Kidney (tissue), 14 donors: Measurements from ENCODE around the gene MRGPRD. TPM values are rescaled to one million over a fixed set of nuclear protein-coding genes. Genes with fewer than 3 reads are reported as not detected.
A peak's percentile ranks its signal among the peaks of the same experiment; 100 is the strongest.

Experiments used
- DNase-seq, 5 donors: peaks; one replicate each; pipeline ENCODE4 v3.0.0-alpha.2; 2013 to 2020
- FAIRE-seq: peaks from 2 replicates; lab custom pipeline; 2012; peaks lifted over from hg19 to GRCh38; lab: Jason Lieb, UNC
- H3K27ac ChIP-seq, 2 donors: one replicate each; pipeline ENCODE4 v1.7.0; 2013; ENCODE audit warnings: low read depth in 2 of 2, low read length in 2 of 2, inconsistent platforms in 1 of 2
- H3K27me3 ChIP-seq: one replicate; pipeline ENCODE4 v1.7.1; 2013; ENCODE audit warnings: low read length, inconsistent platforms; ENCODE audit not compliant: control insufficient read depth, insufficient read depth
- H3K36me3 ChIP-seq, 3 donors: one replicate each; pipeline versions ENCODE4 v1.7.0 to v1.7.1; 2013; ENCODE audit warnings: low read length in 3 of 3, control low read depth in 1 of 3, inconsistent platforms in 1 of 3; ENCODE audit not compliant: insufficient read depth in 3 of 3, control insufficient read depth in 2 of 3
- H3K4me1 ChIP-seq, 3 donors: one replicate each; pipeline versions ENCODE4 v1.7.0 to v1.7.1; 2013; ENCODE audit warnings: low read length in 3 of 3, inconsistent platforms in 1 of 3, low read depth in 1 of 3; ENCODE audit not compliant: control insufficient read depth in 2 of 3, insufficient read depth in 2 of 3
- H3K4me3 ChIP-seq, 3 donors: one replicate each; pipeline versions ENCODE4 v1.7.0 to v1.8.1; 2013; ENCODE audit warnings: low read length in 3 of 3, control low read depth in 1 of 3, inconsistent platforms in 1 of 3
- H3K9ac ChIP-seq, 3 donors: one replicate each; pipeline versions ENCODE4 v1.7.0 to v1.7.1; 2013; ENCODE audit warnings: low read length in 3 of 3, control low read depth in 1 of 3, inconsistent platforms in 1 of 3
- H3K9me3 ChIP-seq, 3 donors: one replicate each; pipeline versions ENCODE4 v1.7.0 to v1.7.1; 2013; ENCODE audit warnings: low read length in 3 of 3, control low read depth in 1 of 3, inconsistent platforms in 1 of 3; ENCODE audit not compliant: control insufficient read depth in 2 of 3, insufficient read depth in 1 of 3
- CTCF ChIP-seq: IDR thresholded peaks from 3 replicates; pipeline ENCODE4 v1.5.1; 2012; ENCODE audit warnings: mild to moderate bottlenecking, moderate library complexity, borderline replicate concordance; ENCODE audit not compliant: insufficient read depth; ENCODE audit errors: extremely low read depth
- intact Hi-C: fragments of 100-400 bp; cut with DNase I; formaldehyde crosslinking; loops from one replicate; pipeline ENCODE4 v1.11.1; 2022
- polyA plus RNA-seq: library from polyadenylated mRNA; stranded (reverse); fragments of 350-450 nt; fragmentation: Illumina TruSeq; extraction: RNeasy Lipid Tissue Mini Kit (QIAGEN cat#74804); gene quantifications from one replicate; pipeline ENCODE4 v1.2.3, GENCODE V29; 2014; ENCODE audit warnings: low read depth, low replicate concordance; ENCODE audit not compliant: insufficient read depth
- total RNA-seq: library from RNA; stranded (reverse); fragmentation: NEBNext Ultra II Directional; extraction: Animal tissue kit (Norgen Biotek cat#: 25700); gene quantifications from one replicate; pipeline ENCODE4 v1.2.1, GENCODE V29; 2021
- donor health status: control.
- donor health status: control.
- donor health status: control.
- donor health status: control.
- donor health status: control.
- donor health status: DM: yes; HTN: yes; CAD: no.
- donor health status: Normal renal cell carcinoma (clear cell type).

Gene MRGPRD
- total and polyA plus RNA-seq, 2 donors from 2014 or later = not detected

- Histone ChIP-seq H3K36me3 (no peaks in the 10 kb centered on the region), H3K4me3 (no peak overlapping the region), H3K9me3 (no peaks in the 10 kb centered on the region), H3K4me1 (no peaks in the 10 kb centered on the region), H3K9ac (no peak overlapping the region), H3K27ac (no peak overlapping the region), H3K27me3 (no peaks in the 10 kb centered on the region)
- FAIRE-seq (no peak), DNase-seq (peak in 1 of 5 donors; percentile 33)
- intact Hi-C loops = no loop called here
- TF ChIP-seq CTCF = no peak
Observed at GRCh38 chr11:68965901-68966853, 14.6 kb downstream of the MRGPRD start.

GRCh38 chr11:68963779-68964178 lies 17.0 kb downstream of the MRGPRD start:
- intact Hi-C loops = no loop called here
- no peak for TF ChIP-seq CTCF
- Histone ChIP-seq H3K4me1 (no peaks in the 10 kb centered on the region), H3K4me3 (no peak overlapping the region), H3K9me3 (no peaks in the 10 kb centered on the region), H3K27ac (no peak overlapping the region), H3K36me3 (no peaks in the 10 kb centered on the region), H3K9ac (no peak overlapping the region), H3K27me3 (no peaks in the 10 kb centered on the region)
- DNase-seq = peak in 1 of 5 donors; percentile 31
- no peak for FAIRE-seq

- H3K9ac ChIP-seq = no peak overlapping the region
- H3K27ac ChIP-seq = no peak overlapping the region
- FAIRE-seq (no peak), DNase-seq (peak in 2 of 5 donors; percentile 28 to 38)
- intact Hi-C loops = no loop called here
- no peak overlapping the region for H3K4me3 ChIP-seq
- no peaks in the 10 kb centered on the region for H3K9me3 ChIP-seq
- no peaks in the 10 kb centered on the region for H3K36me3 ChIP-seq
- TF ChIP-seq CTCF = no peak
- no peaks in the 10 kb centered on the region for H3K27me3 ChIP-seq
- H3K4me1 ChIP-seq = no peaks in the 10 kb centered on the region
Observed at GRCh38 chr11:68962527-68963250, 18.1 kb downstream of the MRGPRD start.
